HepG2 (cell line): Measurements from ENCODE around the gene ZNRF3. TPM values are rescaled to one million over a fixed set of nuclear protein-coding genes. Genes with fewer than 3 reads are reported as not detected.

Experiments used
- CEBPG ChIP-seq: IDR thresholded peaks from 2 replicates; pipeline ENCODE4 v1.6.1; 2016
- CHD4 ChIP-seq: fragments of 200-600 bp; sonication (generic); IDR thresholded peaks from 2 replicates; pipeline ENCODE4 v1.7.0; 2017; ENCODE audit warnings: mild to moderate bottlenecking, low read length, borderline replicate concordance
- ELF3 ChIP-seq: IDR thresholded peaks from 2 replicates; pipeline ENCODE4 v1.6.1; 2016; ENCODE audit warnings: missing genetic modification reagents, missing compliant biosample characterization
- FOSL1 ChIP-seq: sonication (generic); formaldehyde crosslinking; IDR thresholded peaks from 2 replicates; pipeline ENCODE4 v1.9.0; 2021; ENCODE audit warnings: missing genetic modification reagents, borderline replicate concordance
- FOXO1 ChIP-seq: sonication (generic); formaldehyde crosslinking; IDR thresholded peaks from 2 replicates; pipeline ENCODE4 v1.4.0; 2020; ENCODE audit warnings: missing genetic modification reagents
- GATAD2A ChIP-seq: IDR thresholded peaks from 2 replicates; pipeline ENCODE4 v1.6.1; 2016
- JUNB ChIP-seq: sonication (generic); formaldehyde crosslinking; IDR thresholded peaks from 2 replicates; pipeline ENCODE4 v1.8.0; 2022; ENCODE audit warnings: missing genetic modification reagents, mild to moderate bottlenecking, borderline replicate concordance
- JUND ChIP-seq: sonication (generic); formaldehyde crosslinking; IDR thresholded peaks from 2 replicates; pipeline ENCODE4 v1.8.0; 2022; ENCODE audit warnings: mild to moderate bottlenecking, missing genetic modification reagents
- KLF13 ChIP-seq: sonication (generic); formaldehyde crosslinking; IDR thresholded peaks from 2 replicates; pipeline ENCODE4 v1.4.0; 2020; ENCODE audit warnings: mild to moderate bottlenecking, missing genetic modification reagents
- MED1 ChIP-seq: sonication (generic); formaldehyde crosslinking; IDR thresholded peaks from 2 replicates; pipeline ENCODE4 v1.4.0; 2020; ENCODE audit warnings: missing genetic modification reagents
- MEF2D ChIP-seq: sonication (generic); formaldehyde crosslinking; IDR thresholded peaks from 2 replicates; pipeline ENCODE4 v1.5.1; 2020; ENCODE audit warnings: mild to moderate bottlenecking, missing genetic modification reagents
- MIER3 ChIP-seq: IDR thresholded peaks from 2 replicates; pipeline ENCODE4 v1.6.1; 2016; ENCODE audit warnings: missing compliant biosample characterization, borderline replicate concordance
- MYNN ChIP-seq: sonication (generic); formaldehyde crosslinking; IDR thresholded peaks from 2 replicates; pipeline ENCODE4 v1.4.0; 2020; ENCODE audit warnings: mild to moderate bottlenecking, low read depth, missing genetic modification reagents
- NCOR1 ChIP-seq: fragments of 200-600 bp; sonication (generic); IDR thresholded peaks from 2 replicates; pipeline ENCODE4 v1.7.0; 2017; ENCODE audit warnings: antibody characterized with exemption, low read length, borderline replicate concordance
- NFIB ChIP-seq: sonication (generic); formaldehyde crosslinking; IDR thresholded peaks from 2 replicates; pipeline ENCODE4 v1.9.0; 2021; ENCODE audit warnings: missing genetic modification reagents, mild to moderate bottlenecking, borderline replicate concordance
- NFYB ChIP-seq: sonication (generic); formaldehyde crosslinking; IDR thresholded peaks from 2 replicates; pipeline ENCODE4 v1.4.0; 2020; ENCODE audit warnings: missing genetic modification reagents
- RBM39 ChIP-seq: fragments of 200-400 bp; formaldehyde crosslinking; IDR thresholded peaks from one replicate; pipeline ENCODE4 v1.6.1; 2018; ENCODE audit warnings: antibody characterized with exemption, mild to moderate bottlenecking, low read depth, low read length; ENCODE audit not compliant: poor library complexity, severe bottlenecking
- SAP130 ChIP-seq: IDR thresholded peaks from 2 replicates; pipeline ENCODE4 v1.6.1; 2016; ENCODE audit warnings: low read depth
- SP1 ChIP-seq, 2 experiments: fragments of 450-650 bp in 1 of 2; sonication (generic) in 1 of 2; formaldehyde crosslinking in 1 of 2; IDR thresholded peaks; 2 replicates each; pipeline versions ENCODE4 v1.4.0 to v1.6.1; 2016 to 2020; ENCODE audit warnings: missing genetic modification reagents in 1 of 2
- ZIK1 ChIP-seq: sonication (generic); formaldehyde crosslinking; IDR thresholded peaks from 2 replicates; pipeline ENCODE4 v1.5.0; 2020; ENCODE audit warnings: mild to moderate bottlenecking, low read depth, missing genetic modification reagents, borderline replicate concordance
- ZNF232 ChIP-seq: sonication (generic); formaldehyde crosslinking; IDR thresholded peaks from 2 replicates; pipeline ENCODE4 v1.4.0; 2020; ENCODE audit warnings: missing genetic modification reagents, borderline replicate concordance
- ZNF317 ChIP-seq: sonication (generic); formaldehyde crosslinking; IDR thresholded peaks from 2 replicates; pipeline ENCODE4 v1.5.0; 2020; ENCODE audit warnings: mild to moderate bottlenecking, missing genetic modification reagents
- ZNF432 ChIP-seq: sonication (generic); formaldehyde crosslinking; IDR thresholded peaks from 2 replicates; pipeline ENCODE4 v1.5.0; 2020; ENCODE audit warnings: missing genetic modification reagents, mild to moderate bottlenecking, borderline replicate concordance
- ZNF558 ChIP-seq: sonication (generic); formaldehyde crosslinking; IDR thresholded peaks from 2 replicates; pipeline ENCODE4 v1.9.0; 2022; ENCODE audit warnings: mild to moderate bottlenecking, missing genetic modification reagents, borderline replicate concordance
- ZNF598 ChIP-seq: sonication (generic); formaldehyde crosslinking; IDR thresholded peaks from 2 replicates; pipeline ENCODE4 v1.5.1; 2020; ENCODE audit warnings: mild to moderate bottlenecking, missing genetic modification reagents, borderline replicate concordance
- polyA plus RNA-seq, 8 experiments: library from polyadenylated mRNA; depleted of rRNA in 3 of 8; stranded (reverse) in 7 of 8; unstranded in 1 of 8; fragments of >200 nt; fragmentation: Illumina TruSeq in 4 of 8; extraction: Trizol in 4 of 8; gene quantifications; 2 replicates each; pipeline versions ENCODE4 v1.2.1 to v1.2.3, GENCODE V29; 2011 to 2016; ENCODE audit warnings: low read depth in 4 of 8, missing spikeins in 1 of 8, mixed read lengths in 1 of 8; ENCODE audit not compliant: insufficient read depth in 1 of 8
- total RNA-seq, 5 experiments: library from RNA; depleted of rRNA; stranded (reverse); fragments of >200 nt; fragmentation: Illumina TruSeq; extraction: Trizol; gene quantifications; 2 replicates each; pipeline ENCODE4 v1.2.3, GENCODE V29; 2016; ENCODE audit warnings: low read depth in 1 of 5
- TF ChIP-seq, protein P1 (sequence below): sonication (generic); formaldehyde crosslinking; IDR thresholded peaks from 2 replicates; pipeline ENCODE4 v1.5.0; 2020; ENCODE audit warnings: missing genetic modification reagents
- TF ChIP-seq, protein P2 (sequence below), 2 experiments: fragments of 450-650 bp in 1 of 2; sonication (generic) in 1 of 2; formaldehyde crosslinking; IDR thresholded peaks; 2 replicates each; pipeline versions ENCODE4 v1.5.0 to v1.8.0; 2020 to 2022; ENCODE audit warnings: mild to moderate bottlenecking in 1 of 2, missing genetic modification reagents in 1 of 2
- TF ChIP-seq, protein P3 (sequence below): sonication (generic); formaldehyde crosslinking; IDR thresholded peaks from 2 replicates; pipeline ENCODE4 v1.4.0; 2020; ENCODE audit warnings: mild to moderate bottlenecking, missing genetic modification reagents
- TF ChIP-seq, protein P4 (sequence below): sonication (generic); formaldehyde crosslinking; IDR thresholded peaks from 2 replicates; pipeline ENCODE4 v1.8.1; 2023; ENCODE audit warnings: missing genetic modification reagents, inconsistent platforms, borderline replicate concordance

The ZNRF3 gene
- total and polyA plus RNA-seq, 2 of the 13 experiments (the other 11 are each of a cell fraction or from before 2014, with no cell fraction given): 20.3 to 36.7 TPM

DNA sequence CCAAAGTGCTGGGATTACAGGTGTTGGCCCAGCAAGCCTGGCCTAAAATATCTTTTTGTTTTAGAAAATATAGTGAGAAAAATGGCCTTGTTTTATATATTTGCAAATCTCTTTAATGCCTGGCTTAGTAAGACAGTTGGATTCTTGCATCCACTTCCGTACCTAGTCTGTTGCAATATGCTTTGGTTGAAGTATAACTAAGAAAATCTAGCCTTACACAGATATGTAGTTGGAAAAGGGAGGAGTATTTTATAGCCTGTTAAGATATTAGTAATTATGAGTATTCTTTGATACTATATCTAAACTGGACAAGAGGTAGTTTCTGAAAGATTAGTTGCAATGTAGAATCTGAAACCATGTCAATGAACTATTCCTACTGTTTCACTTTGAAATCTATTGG is 65.1 kb downstream of the ZNRF3 start (continued):
- TF ChIP-seq, protein P1, sequence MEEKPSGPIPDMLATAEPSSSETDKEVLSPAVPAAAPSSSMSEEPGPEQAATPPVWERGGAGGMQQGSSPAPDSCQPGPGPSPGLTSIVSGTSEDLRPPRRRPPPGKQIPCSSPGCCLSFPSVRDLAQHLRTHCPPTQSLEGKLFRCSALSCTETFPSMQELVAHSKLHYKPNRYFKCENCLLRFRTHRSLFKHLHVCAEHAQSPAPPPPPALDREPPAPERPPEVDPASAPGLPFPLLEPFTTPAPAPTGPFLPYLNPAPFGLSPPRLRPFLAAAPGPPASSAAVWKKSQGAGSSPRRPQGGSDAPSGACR (CRISPR knock-in tag): no peak
- no peak for TF ChIP-seq JUND
- TF ChIP-seq ZNF232 (CRISPR knock-in tag): no peak
- no peak for TF ChIP-seq FOXO1
- TF ChIP-seq, protein P2, sequence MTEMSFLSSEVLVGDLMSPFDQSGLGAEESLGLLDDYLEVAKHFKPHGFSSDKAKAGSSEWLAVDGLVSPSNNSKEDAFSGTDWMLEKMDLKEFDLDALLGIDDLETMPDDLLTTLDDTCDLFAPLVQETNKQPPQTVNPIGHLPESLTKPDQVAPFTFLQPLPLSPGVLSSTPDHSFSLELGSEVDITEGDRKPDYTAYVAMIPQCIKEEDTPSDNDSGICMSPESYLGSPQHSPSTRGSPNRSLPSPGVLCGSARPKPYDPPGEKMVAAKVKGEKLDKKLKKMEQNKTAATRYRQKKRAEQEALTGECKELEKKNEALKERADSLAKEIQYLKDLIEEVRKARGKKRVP (CRISPR knock-in tag; IDR thresholded peaks at IDR 0.05): peak in 1 of 2 experiments; percentile 95; a peak in 2 of 4 replicates
- TF ChIP-seq ZNF317 (CRISPR knock-in tag): no peak
- TF ChIP-seq SP1 (IDR thresholded peaks at IDR 0.05): no peak
- no peak for TF ChIP-seq SP1 (CRISPR knock-in tag; IDR thresholded peaks at IDR 0.05)
- TF ChIP-seq ELF3 (CRISPR knock-in tag): peak; percentile 53; the same call in 1 of the 2 replicates
- TF ChIP-seq FOSL1: no peak
- TF ChIP-seq, protein P3, sequence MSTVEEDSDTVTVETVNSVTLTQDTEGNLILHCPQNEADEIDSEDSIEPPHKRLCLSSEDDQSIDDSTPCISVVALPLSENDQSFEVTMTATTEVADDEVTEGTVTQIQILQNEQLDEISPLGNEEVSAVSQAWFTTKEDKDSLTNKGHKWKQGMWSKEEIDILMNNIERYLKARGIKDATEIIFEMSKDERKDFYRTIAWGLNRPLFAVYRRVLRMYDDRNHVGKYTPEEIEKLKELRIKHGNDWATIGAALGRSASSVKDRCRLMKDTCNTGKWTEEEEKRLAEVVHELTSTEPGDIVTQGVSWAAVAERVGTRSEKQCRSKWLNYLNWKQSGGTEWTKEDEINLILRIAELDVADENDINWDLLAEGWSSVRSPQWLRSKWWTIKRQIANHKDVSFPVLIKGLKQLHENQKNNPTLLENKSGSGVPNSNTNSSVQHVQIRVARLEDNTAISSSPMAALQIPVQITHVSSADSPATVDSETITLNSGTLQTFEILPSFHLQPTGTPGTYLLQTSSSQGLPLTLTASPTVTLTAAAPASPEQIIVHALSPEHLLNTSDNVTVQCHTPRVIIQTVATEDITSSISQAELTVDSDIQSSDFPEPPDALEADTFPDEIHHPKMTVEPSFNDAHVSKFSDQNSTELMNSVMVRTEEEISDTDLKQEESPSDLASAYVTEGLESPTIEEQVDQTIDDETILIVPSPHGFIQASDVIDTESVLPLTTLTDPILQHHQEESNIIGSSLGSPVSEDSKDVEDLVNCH: no peak
- no peak for TF ChIP-seq JUNB
- TF ChIP-seq ZNF598 (CRISPR knock-in tag): no peak
- TF ChIP-seq CHD4: no peak
- peak; percentile 56 for TF ChIP-seq SAP130 (CRISPR knock-in tag)
- no peak for TF ChIP-seq ZIK1 (CRISPR knock-in tag)
- TF ChIP-seq GATAD2A (CRISPR knock-in tag): peak; percentile 78
- no peak for TF ChIP-seq MEF2D (CRISPR knock-in tag)
- no peak for TF ChIP-seq RBM39
- no peak for TF ChIP-seq ZNF558
- TF ChIP-seq NFYB (CRISPR knock-in tag): no peak
- TF ChIP-seq CEBPG: peak; percentile 91
- TF ChIP-seq KLF13 (CRISPR knock-in tag): no peak
- no peak for TF ChIP-seq ZNF432 (CRISPR knock-in tag)
- TF ChIP-seq, protein P4, sequence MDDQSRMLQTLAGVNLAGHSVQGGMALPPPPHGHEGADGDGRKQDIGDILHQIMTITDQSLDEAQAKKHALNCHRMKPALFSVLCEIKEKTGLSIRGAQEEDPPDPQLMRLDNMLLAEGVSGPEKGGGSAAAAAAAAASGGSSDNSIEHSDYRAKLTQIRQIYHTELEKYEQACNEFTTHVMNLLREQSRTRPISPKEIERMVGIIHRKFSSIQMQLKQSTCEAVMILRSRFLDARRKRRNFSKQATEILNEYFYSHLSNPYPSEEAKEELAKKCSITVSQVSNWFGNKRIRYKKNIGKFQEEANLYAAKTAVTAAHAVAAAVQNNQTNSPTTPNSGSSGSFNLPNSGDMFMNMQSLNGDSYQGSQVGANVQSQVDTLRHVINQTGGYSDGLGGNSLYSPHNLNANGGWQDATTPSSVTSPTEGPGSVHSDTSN (CRISPR knock-in tag): no peak
- TF ChIP-seq NCOR1: no peak
- TF ChIP-seq MED1 (CRISPR knock-in tag): peak; percentile 16; the same call in 1 of the 2 replicates
- no peak for TF ChIP-seq MYNN (CRISPR knock-in tag)
- no peak for TF ChIP-seq MIER3 (CRISPR knock-in tag)
- no peak for TF ChIP-seq NFIB (CRISPR knock-in tag)
